Effector memory CD8-positive, alpha-beta T cell (primary cell): ENCODE measurements around the gene EYA3.

ENCODE experiments used
- ATAC-seq: fragments of 150-1000 bp; cut with Tn5 transposase; replicated peaks from 2 replicates; pipeline ENCODE4 v1.10.0; 2021; ENCODE audit warnings: mild to moderate bottlenecking, moderate library complexity
- DNase-seq, 3 experiments: peaks; one replicate each; pipeline ENCODE4 v3.0.0; 2021
- H3K27ac Mint-ChIP-seq, 2 donors: one replicate each; pipeline ENCODE4 v1.8.0; 2022; ENCODE audit warnings: mild to moderate bottlenecking in 2 of 2, mixed read lengths in 2 of 2, moderate library complexity in 2 of 2
- H3K27me3 Mint-ChIP-seq, 2 donors: one replicate each; pipeline ENCODE4 v1.8.0; 2022; ENCODE audit warnings: mixed read lengths in 2 of 2
- H3K36me3 Mint-ChIP-seq: one replicate; pipeline ENCODE4 v1.8.0; 2022; ENCODE audit warnings: mild to moderate bottlenecking, moderate library complexity, mixed read lengths; ENCODE audit not compliant: insufficient read depth
- H3K4me1 Mint-ChIP-seq, 2 donors: one replicate each; pipeline ENCODE4 v1.8.0; 2022; ENCODE audit warnings: low read depth in 2 of 2, mixed read lengths in 2 of 2
- H3K4me3 Mint-ChIP-seq, 2 donors: one replicate each; pipeline ENCODE4 v1.8.0; 2022; ENCODE audit warnings: mild to moderate bottlenecking in 2 of 2, mixed read lengths in 2 of 2, moderate library complexity in 2 of 2
- H3K9me3 Mint-ChIP-seq, 2 donors: one replicate each; pipeline ENCODE4 v1.8.0; 2022; ENCODE audit warnings: mixed read lengths in 2 of 2

The EYA3 gene

DNA sequence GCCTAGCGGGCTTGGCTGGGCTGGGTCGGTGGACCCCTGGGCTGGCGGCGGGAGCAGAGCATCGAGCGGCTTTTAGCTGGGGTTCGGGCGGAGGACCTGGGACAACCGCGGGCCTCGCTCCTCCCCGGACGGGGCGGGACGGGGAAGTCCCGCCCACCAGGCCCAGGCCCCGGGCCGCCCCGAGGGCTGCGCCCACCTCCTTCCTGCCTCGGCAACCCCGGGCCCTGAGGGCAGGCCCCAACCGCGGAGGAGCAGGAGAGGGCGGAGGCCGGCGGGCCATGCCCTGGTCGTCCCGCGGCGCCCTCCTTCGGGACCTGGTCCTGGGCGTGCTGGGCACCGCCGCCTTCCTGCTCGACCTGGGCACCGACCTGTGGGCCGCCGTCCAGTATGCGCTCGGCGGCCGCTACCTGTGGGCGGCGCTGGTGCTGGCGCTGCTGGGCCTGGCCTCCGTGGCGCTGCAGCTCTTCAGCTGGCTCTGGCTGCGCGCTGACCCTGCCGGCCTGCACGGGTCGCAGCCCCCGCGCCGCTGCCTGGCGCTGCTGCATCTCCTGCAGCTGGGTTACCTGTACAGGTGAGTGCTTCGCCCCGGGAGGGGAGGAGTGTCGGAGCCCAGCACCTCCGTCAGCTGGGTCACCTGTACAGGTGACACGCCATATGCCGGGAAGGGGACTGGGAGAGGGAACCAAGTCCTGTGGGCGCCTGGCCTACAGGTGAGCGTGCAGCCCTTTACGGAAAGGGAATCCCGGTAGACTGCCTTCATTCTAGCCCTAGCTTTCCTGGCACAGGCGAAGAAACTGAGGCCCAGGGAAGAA lies 128.4 kb downstream of the EYA3 start, which contains the start of gene XKR8:
Gene XKR8 (plus strand): TSS at position 182 of the 812 bp plus-strand sequence. CDS start 97 bp downstream, at position 279.
- Mint-ChIP-seq H3K4me1 (peaks cover 19 to 20% of the 10 kb centered on the region in 2 donors), H3K27ac (peak within 1 kb of the TSS; percentile 79 to 89), H3K9me3 (no peaks in the 10 kb centered on the region), H3K4me3 (peak within 1 kb of the TSS; percentile 83), H3K27me3 (peaks cover 5 to 18% of the 10 kb centered on the region in 2 donors), H3K36me3 (peaks cover 21% of the 10 kb centered on the region)
- DNase-seq (peak; percentile 73 to 80 (median 80)), ATAC-seq (peak; percentile 97)

DNA sequence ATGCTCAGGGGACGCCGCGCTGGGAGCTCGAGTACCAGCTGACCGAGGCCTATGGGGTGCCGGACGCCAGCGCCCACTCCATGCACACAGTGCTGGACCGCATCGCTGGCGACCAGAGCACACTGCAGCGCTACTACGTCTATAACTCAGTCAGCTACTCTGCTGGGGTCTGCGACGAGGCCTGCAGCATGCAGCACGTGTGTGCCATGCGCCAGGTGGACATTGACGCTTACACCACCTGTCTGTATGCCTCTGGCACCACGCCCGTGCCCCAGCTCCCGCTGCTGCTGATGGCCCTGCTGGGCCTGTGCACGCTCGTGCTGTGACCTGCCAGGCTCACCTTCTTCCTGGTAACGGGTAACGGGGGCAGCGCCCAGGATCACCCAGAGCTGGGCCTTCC lies 129.9 kb downstream of the EYA3 start:
- no peak for ATAC-seq
- no peak for DNase-seq
- peaks cover 6% of the 10 kb centered on the region for H3K36me3 Mint-ChIP-seq
- no peak overlapping the region for H3K27ac Mint-ChIP-seq
- H3K4me1 Mint-ChIP-seq = peaks cover 18 to 19% of the 10 kb centered on the region in 2 donors
- no peak overlapping the region for H3K4me3 Mint-ChIP-seq
- no peaks in the 10 kb centered on the region for H3K9me3 Mint-ChIP-seq
- peaks cover 6 to 29% of the 10 kb centered on the region in 2 donors for H3K27me3 Mint-ChIP-seq

DNA sequence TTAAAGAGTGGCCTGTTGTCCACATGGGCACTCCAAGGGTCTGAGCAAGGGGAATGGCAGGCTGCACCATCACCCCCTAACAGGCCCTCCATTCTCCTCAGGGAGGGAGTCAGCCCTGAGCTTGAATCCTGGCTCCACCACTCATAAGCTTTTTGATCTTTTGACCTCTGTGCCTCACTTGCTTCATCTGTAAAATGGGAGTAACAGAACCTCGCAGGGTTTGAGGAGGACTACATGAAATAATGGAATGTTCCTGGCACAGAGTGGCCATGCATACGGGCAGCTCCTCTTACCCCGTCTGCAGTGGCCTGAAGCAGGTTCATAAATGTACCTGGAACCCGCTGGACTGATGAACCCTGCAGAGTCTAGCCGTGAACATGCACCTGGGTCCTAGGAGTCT lies 130.8 kb downstream of the EYA3 start:
- Mint-ChIP-seq H3K36me3 (peaks cover 3% of the 10 kb centered on the region), H3K27me3 (peaks cover 6 to 29% of the 10 kb centered on the region in 2 donors), H3K27ac (no peak overlapping the region), H3K4me1 (peaks cover 16% of the 10 kb centered on the region in 2 donors), H3K4me3 (no peak overlapping the region), H3K9me3 (no peaks in the 10 kb centered on the region)
- DNase-seq (no peak), ATAC-seq (no peak)

DNA sequence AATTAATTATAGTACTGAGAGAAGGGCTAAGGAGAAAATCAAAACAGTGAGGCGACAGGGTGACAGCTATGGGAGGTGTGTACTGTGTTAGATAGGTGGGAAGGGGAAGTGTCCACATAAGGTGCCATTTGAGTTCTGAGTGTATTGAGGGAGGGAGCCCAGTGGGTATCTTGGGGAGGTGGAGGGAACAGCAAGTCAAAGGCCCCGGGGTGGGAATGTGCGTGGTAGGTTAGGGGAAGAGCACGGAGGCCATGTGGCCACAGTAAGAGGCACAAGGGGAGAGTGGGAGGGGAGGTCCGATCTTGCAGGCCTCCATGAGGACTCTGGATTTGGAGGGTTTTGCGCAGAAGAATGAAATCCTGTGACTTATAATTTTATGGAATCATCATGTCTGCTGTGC lies 131.6 kb downstream of the EYA3 start:
- ATAC-seq (no peak), DNase-seq (no peak)
- H3K27ac Mint-ChIP-seq = no peak overlapping the region
- no peaks in the 10 kb centered on the region for H3K9me3 Mint-ChIP-seq
- H3K36me3 Mint-ChIP-seq = peaks cover 3% of the 10 kb centered on the region
- H3K27me3 Mint-ChIP-seq = peaks cover 6 to 29% of the 10 kb centered on the region in 2 donors
- no peak overlapping the region for H3K4me3 Mint-ChIP-seq
- H3K4me1 Mint-ChIP-seq = peaks cover 9 to 14% of the 10 kb centered on the region in 2 donors

DNA sequence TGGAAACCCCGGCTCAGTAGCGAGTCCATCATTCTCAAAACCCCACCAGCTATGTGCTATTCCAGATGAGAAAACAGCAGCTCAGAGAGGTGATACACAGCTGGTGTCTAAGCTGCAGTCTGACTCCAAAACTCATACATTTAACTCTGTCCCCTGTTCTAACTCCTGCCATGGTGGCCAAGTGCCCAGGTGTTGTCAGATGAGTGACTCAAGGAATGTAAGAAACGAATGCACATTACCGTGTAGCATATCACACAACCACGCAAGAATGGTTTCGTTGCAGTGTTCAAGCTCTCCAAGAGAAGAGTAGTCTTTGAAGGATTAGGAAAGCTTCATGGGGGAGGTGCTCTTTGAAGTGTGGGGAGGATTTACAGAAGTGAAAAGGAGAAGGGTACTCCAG lies 133.3 kb downstream of the EYA3 start:
- Mint-ChIP-seq H3K9me3 (no peaks in the 10 kb centered on the region), H3K27me3 (peaks cover 6 to 29% of the 10 kb centered on the region in 2 donors), H3K36me3 (peaks cover 3% of the 10 kb centered on the region), H3K4me3 (no peak overlapping the region), H3K27ac (no peak overlapping the region), H3K4me1 (peaks cover 0 to 2% of the 10 kb centered on the region in 2 donors)
- ATAC-seq (no peak), DNase-seq (no peak)

DNA sequence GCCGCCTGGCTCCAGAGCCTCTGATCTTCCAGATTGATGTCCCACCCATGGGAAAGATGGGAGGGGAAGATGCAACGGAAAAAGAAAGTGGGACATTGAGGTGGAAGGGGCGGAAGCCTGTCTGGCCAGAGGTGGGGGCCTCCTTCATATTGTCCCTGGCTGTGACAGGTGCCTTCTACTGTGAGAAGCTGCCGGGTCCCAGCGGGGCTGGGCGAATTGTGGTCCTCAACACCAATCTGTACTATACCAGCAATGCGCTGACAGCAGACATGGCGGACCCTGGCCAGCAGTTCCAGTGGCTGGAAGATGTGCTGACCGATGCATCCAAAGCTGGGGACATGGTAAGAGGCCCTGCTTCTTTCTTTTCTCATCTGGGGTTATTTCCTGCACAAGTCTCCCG lies 134.2 kb downstream of the EYA3 start:
- ATAC-seq = no peak
- Mint-ChIP-seq H3K36me3 (peaks cover 2% of the 10 kb centered on the region), H3K27ac (no peak overlapping the region), H3K9me3 (no peaks in the 10 kb centered on the region), H3K4me3 (no peak overlapping the region), H3K4me1 (no peaks in the 10 kb centered on the region), H3K27me3 (peaks cover 6 to 29% of the 10 kb centered on the region in 2 donors)
- DNase-seq = no peak

DNA sequence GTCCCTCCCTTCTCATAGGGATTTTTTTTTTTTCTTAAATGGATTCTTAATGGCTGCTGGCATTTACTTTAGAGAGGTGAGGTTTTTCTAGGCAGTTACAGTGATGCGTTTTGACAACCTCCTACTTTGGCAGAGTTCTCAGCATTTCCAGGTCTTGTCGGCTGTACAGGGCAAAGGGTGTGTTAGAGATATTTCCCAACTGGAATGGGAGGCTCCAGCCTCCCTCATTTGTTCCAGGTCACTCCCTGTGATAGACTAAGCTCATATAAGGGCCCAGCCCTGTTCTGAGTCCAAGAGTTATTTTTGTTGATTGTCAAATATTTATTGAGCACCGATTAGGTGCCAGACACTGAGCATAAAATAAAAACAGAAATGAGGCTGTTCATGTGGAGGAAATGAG lies 136.3 kb downstream of the EYA3 start:
- Mint-ChIP-seq H3K4me1 (no peaks in the 10 kb centered on the region), H3K4me3 (no peak overlapping the region), H3K27ac (no peak overlapping the region), H3K36me3 (no peaks in the 10 kb centered on the region), H3K27me3 (peaks cover 6 to 29% of the 10 kb centered on the region in 2 donors), H3K9me3 (no peaks in the 10 kb centered on the region)
- DNase-seq (no peak), ATAC-seq (no peak)

DNA sequence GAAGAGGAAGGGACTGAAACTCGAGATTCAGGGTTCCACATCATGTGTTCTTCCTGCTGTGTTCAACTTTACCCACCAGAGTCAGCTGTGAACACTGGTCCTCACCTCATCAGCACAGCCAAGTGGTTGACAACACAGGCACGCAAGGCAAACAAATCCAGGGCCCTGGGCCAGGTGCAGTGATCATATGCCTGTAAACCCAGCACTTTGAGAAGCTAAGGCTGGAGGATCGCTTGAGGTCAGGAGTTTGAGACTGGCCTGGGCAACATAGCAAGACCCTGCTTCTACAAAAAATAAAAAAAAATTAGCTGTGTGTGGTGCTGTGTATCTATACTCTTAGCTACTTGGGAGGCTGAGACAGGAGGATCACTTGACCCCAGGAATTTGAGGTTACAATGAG lies 137.0 kb downstream of the EYA3 start:
- DNase-seq (no peak), ATAC-seq (no peak)
- Mint-ChIP-seq H3K27ac (no peak overlapping the region), H3K36me3 (no peaks in the 10 kb centered on the region), H3K4me1 (no peaks in the 10 kb centered on the region), H3K4me3 (no peak overlapping the region), H3K9me3 (no peaks in the 10 kb centered on the region), H3K27me3 (peaks cover 6 to 25% of the 10 kb centered on the region in 2 donors)

DNA sequence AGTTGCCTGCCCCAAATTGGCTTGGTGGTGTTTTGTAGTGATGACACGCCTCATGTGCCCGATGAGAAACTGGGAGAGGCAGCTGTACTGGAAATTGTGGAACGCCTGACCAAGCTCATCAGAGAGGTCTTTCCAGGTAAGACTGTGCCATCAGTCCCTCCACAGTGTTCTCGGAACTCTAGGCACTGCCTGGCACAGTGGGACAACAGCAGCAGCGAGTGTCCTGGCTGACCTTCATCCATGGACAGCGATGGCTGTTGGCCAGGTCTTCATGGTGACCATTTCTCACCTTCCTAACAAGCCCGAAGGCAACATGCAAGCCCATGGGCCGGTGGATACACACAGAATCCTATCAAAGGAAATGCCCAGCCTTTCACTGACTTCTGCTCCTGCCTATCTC lies 139.4 kb downstream of the EYA3 start:
- DNase-seq = no peak
- Mint-ChIP-seq H3K4me1 (peaks cover 0 to 2% of the 10 kb centered on the region in 2 donors), H3K9me3 (no peaks in the 10 kb centered on the region), H3K4me3 (no peak overlapping the region), H3K36me3 (no peaks in the 10 kb centered on the region), H3K27ac (peak overlapping the region in 1 of 2 donors; percentile 44), H3K27me3 (peaks cover 0 to 1% of the 10 kb centered on the region in 2 donors)
- ATAC-seq = no peak

DNA sequence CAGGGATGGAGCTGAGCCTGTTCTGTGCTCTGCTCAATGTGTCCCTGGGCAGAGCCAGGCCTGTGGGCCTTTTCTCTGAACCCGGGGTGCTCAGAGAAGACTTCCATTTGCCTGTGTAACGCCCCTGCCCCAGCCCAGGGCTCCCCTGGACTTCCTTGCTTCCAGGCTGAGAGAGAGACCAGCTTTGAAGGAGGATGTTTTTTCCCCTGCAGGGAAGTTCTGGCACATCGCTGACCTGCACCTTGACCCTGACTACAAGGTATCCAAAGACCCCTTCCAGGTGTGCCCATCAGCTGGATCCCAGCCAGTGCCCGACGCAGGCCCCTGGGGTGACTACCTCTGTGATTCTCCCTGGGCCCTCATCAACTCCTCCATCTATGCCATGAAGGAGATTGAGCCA lies 143.4 kb downstream of the EYA3 start:
- no peak overlapping the region for H3K4me3 Mint-ChIP-seq

DNA sequence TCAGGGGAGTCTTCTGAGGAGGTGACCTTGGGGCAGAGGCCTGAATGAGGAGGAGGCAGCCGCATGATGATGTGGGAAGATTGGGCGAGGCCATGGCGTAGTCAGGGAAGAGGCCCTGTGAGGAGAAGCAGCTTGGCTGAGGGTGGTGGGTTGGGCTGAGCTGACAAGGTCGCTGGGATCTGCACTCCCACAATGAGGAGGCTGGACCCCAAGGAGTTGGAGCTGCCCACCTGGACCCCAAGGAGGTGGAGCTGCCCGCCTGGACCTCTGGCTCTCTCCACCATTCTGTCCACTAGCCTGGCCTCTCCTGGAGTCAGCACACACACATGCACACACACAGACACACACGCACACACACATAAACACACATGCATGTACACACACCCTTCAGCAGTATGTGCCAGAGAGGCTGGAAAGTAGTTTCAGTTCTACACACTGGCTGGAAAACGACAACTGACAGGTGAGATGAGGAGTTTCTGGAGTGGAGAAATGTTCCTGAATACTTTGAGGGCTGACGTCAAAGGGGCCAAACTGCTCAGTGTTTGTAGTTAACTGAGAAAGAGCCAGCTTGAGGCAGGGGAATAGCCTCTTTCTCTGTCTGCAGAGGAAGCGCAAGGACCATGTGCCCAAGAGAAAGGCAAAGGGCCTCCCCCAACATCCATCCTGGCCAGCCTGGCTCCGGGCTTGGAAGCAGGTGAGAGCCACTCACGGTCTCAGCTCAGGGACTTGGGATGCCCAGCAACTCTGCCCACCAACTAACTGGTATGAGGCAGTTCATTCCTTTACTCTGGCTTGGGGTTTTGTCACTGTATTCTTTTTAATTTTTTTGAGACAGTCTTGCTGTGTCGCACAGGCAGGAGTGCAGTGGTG lies 146.5 kb downstream of the EYA3 start:
- peaks cover 23 to 28% of the 10 kb centered on the region in 2 donors for H3K4me1 Mint-ChIP-seq
- no peaks in the 10 kb centered on the region for H3K27me3 Mint-ChIP-seq
- no peaks in the 10 kb centered on the region for H3K36me3 Mint-ChIP-seq
- no peaks in the 10 kb centered on the region for H3K9me3 Mint-ChIP-seq
- ATAC-seq = no peak
- no peak overlapping the region for H3K4me3 Mint-ChIP-seq
- peak overlapping the region in 1 of 2 donors; percentile 60 for H3K27ac Mint-ChIP-seq
- no peak for DNase-seq

More for the DNA sequence above, 143.4 kb downstream of the EYA3 start:
- no peak for DNase-seq
- peaks cover 21 to 22% of the 10 kb centered on the region in 2 donors for H3K4me1 Mint-ChIP-seq
- H3K36me3 Mint-ChIP-seq = no peaks in the 10 kb centered on the region
- no peaks in the 10 kb centered on the region for H3K27me3 Mint-ChIP-seq
- ATAC-seq = no peak
- peak overlapping the region in 1 of 2 donors; percentile 16 for H3K27ac Mint-ChIP-seq
- H3K9me3 Mint-ChIP-seq = no peaks in the 10 kb centered on the region

DNA sequence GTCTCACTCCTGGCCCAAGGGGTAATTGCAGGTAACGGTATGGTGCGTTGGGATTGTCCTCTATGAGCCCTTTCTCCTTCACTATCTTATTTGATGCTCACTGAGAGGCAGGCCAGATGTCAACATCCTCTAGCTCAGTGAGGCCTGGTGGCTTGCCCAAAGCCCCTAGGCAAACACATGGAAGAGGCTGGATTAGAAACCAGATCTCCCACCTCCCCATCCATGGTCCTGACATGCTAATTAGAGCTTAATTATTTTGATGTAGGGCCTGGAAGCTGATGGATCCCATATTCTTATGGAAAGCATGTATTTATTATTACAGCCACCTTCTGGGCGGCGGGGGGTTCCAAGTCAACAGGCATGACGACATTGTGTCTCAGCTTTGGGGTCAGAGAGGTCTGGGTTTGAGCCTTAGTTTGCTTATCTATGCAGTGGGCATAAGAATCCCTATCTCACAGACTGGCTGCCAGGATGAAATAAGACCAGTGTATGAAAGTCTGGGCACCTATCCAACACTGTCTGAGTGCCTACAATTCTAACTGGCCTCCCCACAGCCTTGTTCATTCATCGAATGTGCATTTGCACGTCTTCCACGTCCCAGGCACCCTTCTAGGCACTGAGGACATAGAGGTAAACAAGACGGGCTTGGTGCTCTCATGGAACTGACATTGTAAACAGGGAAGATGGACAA lies 147.4 kb downstream of the EYA3 start:
- Mint-ChIP-seq H3K27ac (peak overlapping the region; percentile 60 to 87), H3K9me3 (no peaks in the 10 kb centered on the region), H3K36me3 (no peaks in the 10 kb centered on the region), H3K4me1 (peaks cover 23 to 28% of the 10 kb centered on the region in 2 donors), H3K4me3 (no peak overlapping the region), H3K27me3 (no peaks in the 10 kb centered on the region)
- no peak for DNase-seq
- no peak for ATAC-seq

DNA sequence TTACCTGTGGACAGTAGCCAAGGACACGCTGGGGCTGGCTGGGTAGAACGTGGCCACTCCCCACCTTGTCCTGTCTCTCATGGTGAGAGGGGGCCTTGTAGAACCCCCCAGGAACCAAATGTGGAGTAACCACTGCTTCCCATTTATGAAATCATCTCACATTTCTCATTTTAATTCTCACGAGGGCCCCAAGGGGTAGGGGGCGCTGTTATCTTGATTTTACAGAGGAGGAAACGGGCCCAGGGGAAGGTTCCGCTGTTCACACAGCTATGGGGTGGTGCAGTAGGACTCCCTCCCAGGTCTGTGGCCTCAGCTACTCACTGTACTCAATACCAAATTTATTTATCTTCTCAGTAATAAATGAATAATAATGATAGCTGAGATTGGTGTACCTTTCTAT lies 148.1 kb downstream of the EYA3 start:
- H3K9me3 Mint-ChIP-seq = no peaks in the 10 kb centered on the region
- DNase-seq (peak; percentile 62 to 75 (median 73)), ATAC-seq (peak; percentile 87)
- peaks cover 4 to 5% of the 10 kb centered on the region in 2 donors for H3K27me3 Mint-ChIP-seq
- peaks cover 23 to 28% of the 10 kb centered on the region in 2 donors for H3K4me1 Mint-ChIP-seq
- H3K4me3 Mint-ChIP-seq = peak overlapping the region in 1 of 2 donors; percentile 36
- H3K36me3 Mint-ChIP-seq = no peaks in the 10 kb centered on the region
- peak overlapping the region; percentile 5 to 87 for H3K27ac Mint-ChIP-seq
